K562 (cell line): ENCODE measurements around the gene WDR86. TPM values are rescaled to one million over a fixed set of nuclear protein-coding genes. Genes with fewer than 3 reads are reported as not detected.

ENCODE experiments used
- ETS1 ChIP-seq: conservative IDR thresholded peaks from 2 replicates; pipeline ENCODE4 v1.6.1; 2011; ENCODE audit warnings: low read depth, mild to moderate bottlenecking, low read length; ENCODE audit not compliant: control insufficient read depth
- FOXA1 ChIP-seq: fragments of 450-650 bp; IDR thresholded peaks from 2 replicates; pipeline ENCODE4 v1.6.1; 2016; ENCODE audit warnings: mild to moderate bottlenecking, borderline replicate concordance
- FOXA3 ChIP-seq, 2 experiments: fragments of 450-650 bp in 1 of 2; sonication (generic) in 1 of 2; formaldehyde crosslinking; IDR thresholded peaks in 1 of 2; conservative IDR thresholded peaks in 1 of 2; 2 replicates each; pipeline versions ENCODE4 v1.4.0 to v1.8.0; 2020 to 2022; ENCODE audit warnings: mild to moderate bottlenecking in 2 of 2, missing genetic modification reagents in 1 of 2
- JUNB ChIP-seq: fragments of 450-650 bp; formaldehyde crosslinking; conservative IDR thresholded peaks from 2 replicates; pipeline ENCODE4 v1.4.0; 2020; ENCODE audit warnings: mild to moderate bottlenecking
- KDM4B ChIP-seq, 2 experiments: fragments of 450-650 bp in 1 of 2; sonication (generic) in 1 of 2; IDR thresholded peaks; 2 replicates each; pipeline ENCODE4 v1.6.1; 2016 to 2017; ENCODE audit warnings: borderline replicate concordance in 2 of 2, antibody characterized with exemption in 1 of 2, low read depth in 1 of 2, mild to moderate bottlenecking in 1 of 2
- KLF13 ChIP-seq: fragments of 450-650 bp; IDR thresholded peaks from 2 replicates; pipeline ENCODE4 v1.6.1; 2016; ENCODE audit warnings: missing genetic modification characterization, low read depth, mild to moderate bottlenecking, missing compliant biosample characterization, moderate library complexity, borderline replicate concordance
- L3MBTL2 ChIP-seq: fragments of 450-650 bp; IDR thresholded peaks from 2 replicates; pipeline ENCODE4 v1.6.1; 2016; ENCODE audit warnings: mild to moderate bottlenecking, moderate library complexity
- POLR2AphosphoS5 ChIP-seq: IDR thresholded peaks from 2 replicates; pipeline ENCODE4 v1.6.1; 2011; ENCODE audit warnings: mild to moderate bottlenecking, low read depth, low read length, moderate library complexity; ENCODE audit not compliant: control insufficient read depth, insufficient read depth
- POLR2B ChIP-seq: fragments of 450-650 bp; IDR thresholded peaks from 2 replicates; pipeline ENCODE4 v1.6.1; 2018; ENCODE audit warnings: low read depth; ENCODE audit not compliant: partially characterized antibody
- PRPF4 ChIP-seq: fragments of 200-400 bp; formaldehyde crosslinking; IDR thresholded peaks from one replicate; pipeline ENCODE4 v1.6.1; 2017; ENCODE audit warnings: low read length, low read depth, mild to moderate bottlenecking; ENCODE audit not compliant: insufficient read depth, poor library complexity, severe bottlenecking
- RBFOX2 ChIP-seq: fragments of 200-400 bp; formaldehyde crosslinking; IDR thresholded peaks from 2 replicates; pipeline ENCODE4 v1.6.1; 2017; ENCODE audit warnings: low read depth, mild to moderate bottlenecking, low read length, moderate library complexity
- RFX1 ChIP-seq: fragments of 450-650 bp; IDR thresholded peaks from 2 replicates; pipeline ENCODE4 v1.6.1; 2016; ENCODE audit warnings: mild to moderate bottlenecking, moderate library complexity
- TCFL5 ChIP-seq: fragments of 250-450 bp; sonication (Bioruptor Pico); conservative IDR thresholded peaks from 2 replicates; pipeline ENCODE4 v1.6.1; 2021; ENCODE audit warnings: mild to moderate bottlenecking, moderate library complexity, matching md5 sums
- USF1 ChIP-seq: sonication (generic); formaldehyde crosslinking; IDR thresholded peaks from 2 replicates; pipeline ENCODE4 v1.9.0; 2022; ENCODE audit warnings: mild to moderate bottlenecking, missing genetic modification reagents
- ZBTB11 ChIP-seq, 3 experiments: fragments of 200-800 bp in 1 of 3; fragments of 250-450 bp in 1 of 3; fragments of 450-650 bp in 1 of 3; sonication (Bioruptor Pico) in 1 of 3; sonication (Bioruptor generic) in 1 of 3; formaldehyde crosslinking in 1 of 3; IDR thresholded peaks; 2 replicates each; pipeline versions ENCODE4 v1.6.1 to v1.8.0; 2016 to 2022; ENCODE audit warnings: mild to moderate bottlenecking in 2 of 3, missing genetic modification characterization in 2 of 3, missing compliant biosample characterization in 1 of 3, moderate library complexity in 1 of 3
- ZNF124 ChIP-seq: sonication (generic); formaldehyde crosslinking; IDR thresholded peaks from 2 replicates; pipeline ENCODE4 v1.8.1; 2022; ENCODE audit warnings: missing genetic modification reagents
- ZNF263 ChIP-seq: sonication (generic); formaldehyde crosslinking; IDR thresholded peaks from 2 replicates; pipeline ENCODE4 v1.8.0; 2022; ENCODE audit warnings: mild to moderate bottlenecking, missing genetic modification reagents, borderline replicate concordance
- ZNF282 ChIP-seq: sonication (generic); formaldehyde crosslinking; IDR thresholded peaks from 2 replicates; pipeline ENCODE4 v1.8.1; 2023; ENCODE audit warnings: missing genetic modification reagents
- ZNF644 ChIP-seq: fragments of 200-800 bp; sonication (Bioruptor generic); IDR thresholded peaks from 2 replicates; pipeline ENCODE4 v1.6.1; 2016; ENCODE audit warnings: low read depth, missing genetic modification characterization, missing compliant biosample characterization
- ZNF699 ChIP-seq: fragments of 250-450 bp; sonication (Bioruptor Pico); IDR thresholded peaks from 2 replicates; pipeline ENCODE4 v1.8.0; 2021; ENCODE audit warnings: mild to moderate bottlenecking, moderate library complexity; ENCODE audit not compliant: insufficient replicate concordance
- polyA plus RNA-seq, 8 experiments: library from polyadenylated mRNA; depleted of rRNA in 4 of 8; stranded (reverse) in 5 of 8; unstranded in 3 of 8; fragments of >200 nt; fragmentation: Nextera tagmentation in 2 of 8; fragmentation: Illumina TruSeq in 1 of 8; extraction: Ambion mirVana in 2 of 8; extraction: Trizol in 1 of 8; gene quantifications; 2 replicates each; pipeline versions ENCODE4 v1.2.1 to v1.2.3, GENCODE V29; 2011 to 2014; ENCODE audit warnings: inconsistent platforms in 1 of 8, missing spikeins in 1 of 8
- total RNA-seq, 7 experiments: library from RNA; depleted of rRNA in 6 of 7; stranded (reverse); fragments of >200 nt in 6 of 7; fragmentation: Illumina TruSeq in 2 of 7; extraction: Trizol in 2 of 7; gene quantifications; 2 replicates each; pipeline versions ENCODE4 v1.2.1 to v1.2.3, GENCODE V29; 2011 to 2021; ENCODE audit warnings: low replicate concordance in 1 of 7

WDR86 gene
- total and polyA plus RNA-seq, 9 of the 15 experiments (the other 6 are each of a cell fraction or from before 2014, with no cell fraction given), result 0.24 TPM; not detected in 8

GRCh38 chr7:151341357-151342101 lies 68.3 kb downstream of the WDR86 start, which contains the start of gene NUB1 (continued):
- TF ChIP-seq ETS1 (peak; percentile 60; the same call in 1 of the 2 replicates), ZNF124 (CRISPR knock-in tag) (no peak), PRPF4 (peak; percentile 53), L3MBTL2 (peak; percentile 86), ZNF644 (no peak), POLR2AphosphoS5 (peak; percentile 75; the same call in 1 of the 2 replicates), ZBTB11 (CRISPR knock-in tag; IDR thresholded peaks at IDR 0.05) (peak in 1 of 3 experiments; percentile 65; a peak in 1 of 6 replicates), JUNB (CRISPR knock-in tag) (no peak), ZNF282 (CRISPR knock-in tag) (0 out of 2 replicates have a peak, but pooled peaks have one; percentile 7), RFX1 (peak; percentile 42; the same call in 1 of the 2 replicates), ZNF263 (CRISPR knock-in tag) (no peak), KDM4B (IDR thresholded peaks at IDR 0.05; ENCODE audit: borderline replicate concordance in 2 of 2, low read depth in 1 of 2) (peak in 1 of 2 experiments; percentile 84; a peak in 1 of 4 replicates), FOXA1 (no peak), KLF13 (tag) (peak; percentile 79; the same call in 1 of the 2 replicates), ZNF699 (CRISPR knock-in tag) (no peak), USF1 (CRISPR knock-in tag) (no peak), FOXA3 (CRISPR knock-in tag; conservative IDR thresholded peaks at IDR 0.05 in 1 of 2, IDR thresholded peaks at IDR 0.05 in 1 of 2) (peak in 1 of 2 experiments; percentile 73; a peak in 1 of 4 replicates), TCFL5 (no peak), RBFOX2 (peak; percentile 94), POLR2B (peak; percentile 68)
